HG02943 (cell line): Measurements from ENCODE around the gene ZNF805.
A peak's percentile ranks its signal among the peaks of the same experiment; 100 is the strongest.
"Not testable (repeated sequence)": the region's sequence is repeated elsewhere in the genome, so short reads cannot be mapped to it uniquely, and the experiment has no call there.

ENCODE experiments used
- ATAC-seq: cut with Tn5 transposase; IDR thresholded peaks from one replicate; pipeline ENCODE4 v1.9.1; 2021; ENCODE audit warnings: mild to moderate bottlenecking, low read depth, moderate library complexity; ENCODE audit not compliant: unreplicated experiment

ZNF805 gene

GRCh38 chr19:57240311-57241090 lies at the start of gene ZNF805:
Gene ZNF805 (plus strand): TSS chr19:57240632. CDS start chr19:57240892, 260 bp downstream.
- peak; percentile 93 for ATAC-seq

- peak; percentile 92 for ATAC-seq
Observed at GRCh38 chr19:57191141-57192076, 49.0 kb upstream of the ZNF805 start, which contains the start of gene ZNF264. Gene ZNF264 (plus strand): TSS chr19:57191500. CDS start chr19:57191914, 414 bp downstream.

DNA sequence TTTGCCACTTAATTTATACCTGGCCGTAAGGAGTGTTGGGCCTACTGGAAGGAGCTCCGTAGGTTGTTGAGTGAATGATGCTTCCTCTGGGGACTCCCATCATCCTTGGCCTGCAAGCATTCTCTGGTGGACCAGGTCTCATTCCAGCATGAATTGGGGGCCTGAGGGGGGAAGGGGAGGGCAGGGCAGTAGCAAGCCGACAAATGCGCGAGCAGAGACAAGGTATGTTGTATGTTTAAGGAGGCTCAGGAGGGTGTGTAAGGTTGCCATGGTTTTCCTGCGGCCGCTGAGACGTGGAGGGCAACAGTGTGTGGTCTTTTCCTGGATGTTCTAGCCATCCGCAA lies 48.4 kb upstream of the ZNF805 start:
- no peak for ATAC-seq

- no peak for ATAC-seq
Observed at GRCh38 chr19:57192993-57193392, 47.4 kb upstream of the ZNF805 start.

DNA sequence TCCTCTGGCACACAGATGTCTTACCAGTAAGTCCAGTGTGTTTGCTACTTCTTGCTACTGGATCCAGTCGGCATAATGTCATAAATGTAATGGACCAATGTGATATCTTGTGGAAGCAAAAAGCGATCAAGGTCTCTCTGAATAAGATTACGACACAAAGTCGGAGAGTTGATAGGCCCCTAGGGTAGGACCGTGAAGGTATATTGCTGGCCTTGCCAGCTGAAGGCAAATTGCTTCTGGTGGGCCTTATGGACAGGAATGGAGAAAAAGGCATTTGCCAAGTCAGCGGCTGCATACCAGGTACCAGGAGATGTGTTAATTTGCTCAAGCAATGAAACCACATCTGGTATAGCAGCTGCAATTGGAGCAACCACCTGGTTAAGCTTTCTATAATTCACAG lies 42.6 kb upstream of the ZNF805 start:
- not testable (repeated sequence) for ATAC-seq

DNA sequence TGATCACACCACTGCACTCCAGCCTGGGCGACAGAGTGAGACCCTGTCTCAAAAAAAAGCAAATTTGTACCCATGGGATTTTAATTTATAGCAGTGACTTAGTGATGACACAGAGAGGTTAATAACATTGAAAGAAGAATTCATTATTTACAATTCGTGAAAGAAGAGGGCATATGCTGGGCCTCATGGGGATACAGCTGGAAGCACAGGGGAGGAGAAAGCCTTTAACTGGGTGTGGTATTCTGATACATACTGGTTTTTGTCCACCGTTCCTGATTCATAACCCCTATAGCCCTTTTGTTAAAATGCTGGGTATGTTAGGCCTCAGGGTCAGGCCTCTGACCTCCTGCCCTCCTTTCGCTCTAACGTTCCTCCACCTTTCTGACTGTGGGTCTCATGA lies 38.3 kb upstream of the ZNF805 start:
- ATAC-seq: no peak

DNA sequence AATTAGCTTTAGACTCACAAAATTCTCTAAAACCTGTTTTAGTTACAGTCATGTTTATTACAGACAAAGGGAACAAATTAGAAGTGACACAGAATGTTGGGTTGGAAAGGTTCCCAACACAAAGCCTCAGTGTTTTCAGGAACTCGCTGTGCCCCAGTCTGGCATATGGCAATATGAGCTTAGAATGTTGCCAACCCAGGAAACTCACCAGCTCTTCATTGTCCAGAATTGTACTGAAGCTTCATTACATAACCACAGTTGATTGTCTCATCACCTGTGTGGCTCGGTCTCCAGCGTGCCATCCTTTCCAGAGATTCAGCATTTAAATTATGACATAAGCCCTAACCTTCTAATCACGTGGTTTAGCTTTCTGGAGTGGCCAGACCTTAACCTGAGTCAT lies 30.1 kb upstream of the ZNF805 start:
- ATAC-seq: no peak

DNA sequence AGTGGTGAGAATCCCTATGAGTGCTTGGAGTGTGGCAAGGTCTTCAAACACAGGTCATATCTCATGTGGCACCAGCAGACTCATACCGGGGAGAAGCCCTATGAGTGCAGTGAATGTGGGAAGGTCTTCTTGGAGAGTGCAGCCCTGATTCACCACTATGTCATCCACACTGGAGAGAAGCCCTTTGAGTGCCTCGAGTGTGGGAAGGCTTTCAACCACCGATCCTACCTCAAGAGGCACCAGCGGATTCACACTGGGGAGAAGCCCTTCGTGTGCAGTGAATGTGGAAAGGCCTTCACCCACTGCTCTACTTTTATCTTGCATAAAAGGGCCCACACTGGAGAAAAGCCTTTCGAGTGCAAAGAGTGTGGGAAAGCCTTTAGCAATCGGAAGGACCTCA lies 28.3 kb upstream of the ZNF805 start:
- no peak for ATAC-seq

DNA sequence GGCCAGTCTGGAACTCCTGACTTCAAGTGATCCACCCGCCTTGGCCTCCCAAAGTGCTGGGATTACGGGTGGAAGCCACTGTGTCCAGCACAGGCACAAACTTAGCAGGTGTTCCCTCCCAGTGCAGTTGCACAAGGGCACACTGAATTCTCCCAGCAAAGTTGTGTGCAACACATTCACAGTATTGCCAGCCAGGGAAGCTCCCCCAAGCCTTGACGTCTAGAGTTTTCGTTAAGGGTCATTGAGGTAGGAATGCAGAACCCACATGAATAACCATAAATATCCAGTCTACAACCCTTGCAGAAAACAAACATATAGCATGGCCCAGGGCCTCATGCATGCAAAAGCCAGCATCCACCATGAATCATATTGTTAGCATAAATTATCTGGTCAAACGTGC lies 12.9 kb upstream of the ZNF805 start:
- ATAC-seq: no peak

- ATAC-seq: no peak
Observed at GRCh38 chr19:57231686-57232085, 8.7 kb upstream of the ZNF805 start.

DNA sequence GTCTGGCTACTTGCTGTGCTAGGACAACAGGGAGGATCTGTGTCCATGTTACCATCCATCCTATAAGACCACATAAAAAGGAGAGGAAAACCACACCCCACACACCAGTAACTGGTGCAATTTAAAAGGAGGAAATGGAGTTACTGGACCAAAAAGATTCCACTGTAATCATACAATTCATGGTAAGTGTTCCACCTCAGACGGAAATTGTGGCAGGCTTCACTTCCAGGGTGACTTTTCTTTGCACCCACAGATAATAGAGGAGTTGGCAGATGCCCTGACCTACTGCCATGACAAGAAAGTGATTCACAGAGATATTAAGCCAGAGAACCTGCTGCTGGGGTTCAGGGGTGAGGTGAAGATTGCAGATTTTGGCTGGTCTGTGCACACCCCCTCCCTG lies 7.2 kb upstream of the ZNF805 start:
- ATAC-seq: no peak

DNA sequence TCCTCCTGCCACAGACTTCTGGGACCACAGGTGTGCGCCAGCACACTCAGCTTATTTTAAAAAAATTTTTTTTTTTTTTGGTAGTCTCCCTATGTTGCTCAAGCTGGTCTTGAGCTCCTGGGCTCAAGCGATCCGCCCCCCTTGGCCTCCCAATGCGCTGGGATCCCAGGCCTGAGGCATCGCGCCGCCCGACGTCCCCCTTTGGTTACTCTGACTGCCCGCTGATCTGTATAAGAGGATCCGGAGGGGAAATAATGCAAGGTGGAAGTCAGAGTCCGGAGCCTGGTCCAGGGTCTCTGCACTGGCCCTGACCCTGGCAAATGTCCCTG lies 486 bp upstream of the ZNF805 start:
- no peak for ATAC-seq

DNA sequence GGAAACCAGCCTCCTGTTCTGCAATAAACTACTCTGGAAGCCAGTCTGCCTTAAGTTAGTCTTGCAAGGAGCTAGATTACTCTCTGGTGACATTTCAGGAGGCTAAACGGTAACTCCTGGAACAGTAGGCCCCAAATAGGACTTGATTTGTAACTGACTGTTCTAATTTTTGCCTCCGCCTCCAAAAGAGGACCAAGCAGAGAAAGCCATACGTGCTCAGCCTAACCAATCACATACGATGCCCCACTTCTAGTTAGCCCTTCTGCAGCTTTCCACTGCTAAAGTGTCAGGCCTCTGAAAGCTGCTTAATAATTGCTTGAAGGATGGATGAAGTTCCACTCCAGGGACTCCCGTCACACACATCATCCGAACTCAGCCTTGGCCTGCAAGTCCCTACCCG lies 744 bp downstream of the ZNF805 start:
- no peak for ATAC-seq

GRCh38 chr19:57242821-57243220 lies 2.4 kb downstream of the ZNF805 start:
- no peak for ATAC-seq

DNA sequence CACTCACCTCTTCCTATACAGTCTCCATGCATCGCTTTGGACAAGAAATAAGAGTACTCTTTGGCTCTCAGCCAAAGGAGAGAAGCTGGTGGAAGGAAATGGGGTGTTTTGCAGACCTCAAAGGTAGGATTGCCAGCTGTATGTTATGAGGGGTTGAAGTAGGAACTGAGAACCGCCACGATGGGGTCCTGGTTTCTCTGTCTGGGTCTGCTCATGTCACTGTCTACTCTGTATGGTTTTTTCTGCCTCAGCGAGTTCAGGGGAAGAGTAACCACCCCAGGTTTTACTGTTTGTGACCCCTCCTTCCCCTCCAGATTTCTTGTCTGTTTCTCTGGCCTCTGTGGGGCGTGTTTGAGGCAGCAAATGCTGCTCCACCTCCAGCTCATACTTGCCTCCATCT lies 4.1 kb downstream of the ZNF805 start:
- ATAC-seq: no peak

- no peak for ATAC-seq
Observed at GRCh38 chr19:57245066-57245465, 4.6 kb downstream of the ZNF805 start.

GRCh38 chr19:57245959-57246358 lies 5.5 kb downstream of the ZNF805 start:
- ATAC-seq: no peak

- ATAC-seq: no peak
Observed at GRCh38 chr19:57248646-57249045, 8.2 kb downstream of the ZNF805 start.

DNA sequence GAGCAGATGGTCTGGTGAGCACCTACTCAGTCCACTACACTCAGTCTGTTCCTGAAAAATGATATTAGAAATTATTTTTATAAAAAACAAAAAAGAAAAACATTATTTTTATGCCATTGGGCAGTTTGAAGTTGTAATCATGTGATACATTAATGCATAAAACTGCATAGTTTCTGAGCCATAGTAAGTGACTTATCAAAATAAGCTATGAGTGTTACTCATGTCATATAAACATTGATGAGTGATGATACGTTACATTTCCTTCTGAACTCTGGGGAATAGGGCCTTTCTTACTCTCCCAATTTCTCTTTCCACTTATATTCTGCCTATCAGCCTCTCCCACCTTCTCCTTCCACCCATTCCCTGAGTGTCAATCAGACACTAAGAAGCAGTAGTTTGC lies 8.9 kb downstream of the ZNF805 start:
- ATAC-seq: no peak

GRCh38 chr19:57253767-57254166 lies 13.3 kb downstream of the ZNF805 start:
- ATAC-seq: not testable (repeated sequence)

DNA sequence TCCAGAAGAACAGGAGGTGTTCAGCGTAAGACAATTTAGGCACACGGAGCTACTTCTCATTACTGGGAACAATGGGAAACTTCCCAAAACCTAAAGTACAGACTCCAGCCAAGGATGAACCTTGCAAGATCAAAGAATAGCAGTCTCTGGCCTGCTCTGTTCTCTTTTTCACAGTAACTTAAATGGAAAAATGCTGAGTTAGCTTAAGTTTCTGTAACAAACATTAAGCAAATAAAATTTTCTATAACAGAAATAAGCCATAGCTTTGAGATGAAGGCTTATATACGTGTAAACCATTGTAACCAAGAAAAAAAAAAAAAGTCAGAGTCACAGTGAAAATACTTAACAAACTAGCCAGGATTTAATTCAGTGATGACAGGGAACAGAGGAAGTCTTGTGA lies 21.6 kb downstream of the ZNF805 start:
- no peak for ATAC-seq
